NT2/D1 (cell line): ENCODE results near the gene PHACTR1.

Experiments
- SUZ12 ChIP-seq: IDR thresholded peaks from 2 replicates; pipeline ENCODE4 v1.6.1; 2011; ENCODE audit not compliant: insufficient read length, insufficient read depth; ENCODE audit errors: extremely low read depth
- YY1 ChIP-seq: IDR thresholded peaks from 2 replicates; pipeline ENCODE4 v1.6.1; 2011; ENCODE audit not compliant: insufficient read length, insufficient read depth

DNA sequence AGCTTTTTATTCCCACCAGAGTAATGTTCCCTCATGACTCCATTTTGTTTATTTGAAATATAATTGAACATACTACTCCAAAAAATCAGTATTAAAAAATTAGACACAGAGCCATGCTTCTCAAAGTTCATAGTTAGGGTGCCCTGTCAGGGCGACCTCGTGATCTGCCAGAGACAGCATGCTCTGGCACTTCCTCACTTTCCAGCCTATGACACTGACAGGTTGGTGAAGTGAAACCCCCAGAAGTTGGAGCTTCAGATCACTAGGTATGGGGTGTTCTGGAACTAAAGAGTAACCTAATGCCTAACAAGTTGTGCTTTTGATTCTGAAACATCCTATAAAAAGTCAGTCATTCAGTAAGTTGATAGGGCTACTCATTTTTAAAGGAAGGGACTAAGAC is 518.8 kb downstream of the PHACTR1 start:
- TF ChIP-seq SUZ12: no peak
- TF ChIP-seq YY1: no peak
